Measurements from ENCODE around the gene BRICD5.

Gene BRICD5

DNA sequence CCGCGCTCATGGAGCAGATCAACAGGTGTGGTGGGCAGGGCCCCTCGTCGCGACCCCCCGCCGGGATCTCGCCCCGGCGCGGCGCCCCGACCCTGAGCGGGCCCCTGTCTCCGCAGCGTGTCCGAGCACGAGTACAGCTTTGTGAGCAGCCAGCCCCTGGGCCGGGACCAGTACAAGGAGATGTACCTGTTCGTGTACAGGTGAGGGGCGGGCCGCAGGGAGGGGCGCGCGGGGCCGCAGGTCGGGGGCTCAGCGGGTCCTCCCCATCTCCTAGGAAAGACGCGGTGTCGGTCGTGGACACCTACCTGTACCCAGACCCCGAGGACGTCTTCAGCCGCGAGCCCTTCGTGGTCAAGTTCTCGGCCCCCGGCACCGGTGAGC, 26.4 kb upstream of the BRICD5 start:
- DNase-seq (ENCODE audit: low read depth, low spot score): no peak
- TF ChIP-seq CTCF (IDR thresholded peaks at IDR 0.05; ENCODE audit: low read depth, low read length): no peak
- in situ Hi-C loops (cut with HindIII; ENCODE audit: low sequenced_read_pairs): no loop called here
- no peak overlapping the region for H3K4me3 ChIP-seq (ENCODE audit: low read depth, low read length)

DNA sequence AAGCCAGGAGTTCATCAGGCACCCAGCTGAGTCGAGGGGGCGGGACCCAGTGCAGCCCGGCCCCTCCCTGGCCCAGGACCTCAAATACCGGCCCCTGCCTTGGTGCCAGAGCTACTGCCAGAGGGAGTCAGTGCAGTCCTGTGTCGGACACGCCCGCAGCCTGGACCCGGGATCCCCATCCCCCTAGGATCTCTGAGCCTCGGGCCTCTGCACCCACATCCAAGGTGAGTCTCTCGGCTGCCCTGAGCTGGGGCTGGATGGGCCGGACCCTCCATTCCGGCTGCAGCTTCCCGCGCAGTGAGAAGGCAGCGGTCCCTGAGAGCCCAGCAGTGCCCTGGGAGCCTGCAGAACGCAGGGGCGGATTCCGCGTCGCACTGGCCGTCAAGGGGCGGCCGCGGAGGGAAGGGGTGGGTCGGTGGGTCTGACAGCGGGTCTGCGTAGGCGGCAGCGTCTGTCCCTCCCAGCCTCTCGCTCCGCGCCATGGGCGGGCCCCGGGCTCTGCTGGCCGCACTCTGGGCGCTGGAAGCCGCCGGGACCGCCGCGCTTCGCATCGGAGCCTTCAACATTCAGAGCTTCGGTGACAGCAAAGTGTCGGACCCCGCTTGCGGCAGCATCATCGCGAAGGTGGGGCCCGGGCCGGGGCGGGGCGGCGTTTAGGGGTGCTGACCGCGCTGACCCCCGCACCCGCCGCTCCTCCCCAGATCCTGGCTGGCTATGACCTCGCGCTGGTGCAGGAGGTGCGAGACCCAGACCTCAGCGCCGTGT, 25.9 kb upstream of the BRICD5 start, which contains the start of gene DNASE1L2:
TSS of gene DNASE1L2 (plus strand) at position 108 of the 765 bp plus-strand sequence. CDS start at position 481, 373 bp downstream.
- DNase-seq (ENCODE audit: low read depth, low spot score): no peak
- in situ Hi-C loops (cut with HindIII; ENCODE audit: low sequenced_read_pairs): no loop called here
- H3K4me3 ChIP-seq (ENCODE audit: low read depth, low read length): peak within 1 kb of the TSS; percentile 5
- TF ChIP-seq CTCF (IDR thresholded peaks at IDR 0.05; ENCODE audit: low read depth, low read length): no peak

- H3K4me3 ChIP-seq (ENCODE audit: low read depth, low read length): no peak overlapping the region
- no peak for DNase-seq (ENCODE audit: low read depth, low spot score)
- TF ChIP-seq CTCF (IDR thresholded peaks at IDR 0.05; ENCODE audit: low read depth, low read length): no peak
- in situ Hi-C loops (cut with HindIII; ENCODE audit: low sequenced_read_pairs): no loop called here
Observed at GRCh38 chr16:2235695-2236336, 25.2 kb upstream of the BRICD5 start.

GRCh38 chr16:2235234-2235651, 24.6 kb upstream of the BRICD5 start:
- TF ChIP-seq CTCF (IDR thresholded peaks at IDR 0.05; ENCODE audit: low read depth, low read length): no peak
- no peak for DNase-seq (ENCODE audit: low read depth, low spot score)
- in situ Hi-C loops (cut with HindIII; ENCODE audit: low sequenced_read_pairs): no loop called here
- H3K4me3 ChIP-seq (ENCODE audit: low read depth, low read length): no peak overlapping the region

DNA sequence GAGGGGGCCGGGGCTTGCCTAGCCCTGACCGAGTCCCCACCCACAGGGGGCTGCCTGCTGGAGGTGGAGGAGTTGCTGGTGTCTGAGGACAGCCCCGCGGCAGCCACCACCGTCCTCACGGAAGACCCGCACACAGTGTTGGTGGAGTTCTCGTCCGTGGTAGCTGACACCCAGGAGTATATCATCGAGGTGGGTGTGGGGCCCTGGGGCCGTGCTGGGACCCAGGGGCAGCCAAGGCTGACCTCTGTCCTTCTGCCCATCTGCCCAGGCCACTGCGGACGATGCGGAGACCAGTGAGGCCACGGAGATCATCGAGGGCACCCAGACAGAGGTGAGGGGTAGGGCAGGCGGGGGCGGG, 24.1 kb upstream of the BRICD5 start:
- no peak for DNase-seq (ENCODE audit: low read depth, low spot score)
- H3K4me3 ChIP-seq (ENCODE audit: low read depth, low read length): no peak overlapping the region
- in situ Hi-C loops (cut with HindIII; ENCODE audit: low sequenced_read_pairs): no loop called here
- no peak for TF ChIP-seq CTCF (IDR thresholded peaks at IDR 0.05; ENCODE audit: low read depth, low read length)

- no peak for DNase-seq (ENCODE audit: low read depth, low spot score)
- no peak overlapping the region for H3K4me3 ChIP-seq (ENCODE audit: low read depth, low read length)
- in situ Hi-C loops (cut with HindIII; ENCODE audit: low sequenced_read_pairs): no loop called here
- no peak for TF ChIP-seq CTCF (IDR thresholded peaks at IDR 0.05; ENCODE audit: low read depth, low read length)
Observed at GRCh38 chr16:2233872-2234812, 23.5 kb upstream of the BRICD5 start.

Measured in astrocyte of the spinal cord (primary cell).